IPS-18c (cell line): ENCODE measurements around the gene RPH3AL.
"Not testable (repeated sequence)": the region's sequence is repeated elsewhere in the genome, so short reads cannot be mapped to it uniquely, and the experiment has no call there.

ENCODE experiments used
- H3K4me3 ChIP-seq: 2 replicates; pipeline ENCODE4 v1.7.0; 2013; ENCODE audit warnings: low read depth, mild to moderate bottlenecking, low read length, moderate library complexity; ENCODE audit not compliant: insufficient read depth
- H3K9me3 ChIP-seq: one replicate; pipeline ENCODE4 v1.6.1; 2013; ENCODE audit warnings: mild to moderate bottlenecking, low read length, moderate library complexity; ENCODE audit not compliant: control insufficient read depth, insufficient read depth

Gene RPH3AL

GRCh38 chr17:250487-251300 is 101.9 kb downstream of the RPH3AL start:
- Histone ChIP-seq H3K9me3 (no peaks in the 10 kb centered on the region), H3K4me3 (no peak overlapping the region)

DNA sequence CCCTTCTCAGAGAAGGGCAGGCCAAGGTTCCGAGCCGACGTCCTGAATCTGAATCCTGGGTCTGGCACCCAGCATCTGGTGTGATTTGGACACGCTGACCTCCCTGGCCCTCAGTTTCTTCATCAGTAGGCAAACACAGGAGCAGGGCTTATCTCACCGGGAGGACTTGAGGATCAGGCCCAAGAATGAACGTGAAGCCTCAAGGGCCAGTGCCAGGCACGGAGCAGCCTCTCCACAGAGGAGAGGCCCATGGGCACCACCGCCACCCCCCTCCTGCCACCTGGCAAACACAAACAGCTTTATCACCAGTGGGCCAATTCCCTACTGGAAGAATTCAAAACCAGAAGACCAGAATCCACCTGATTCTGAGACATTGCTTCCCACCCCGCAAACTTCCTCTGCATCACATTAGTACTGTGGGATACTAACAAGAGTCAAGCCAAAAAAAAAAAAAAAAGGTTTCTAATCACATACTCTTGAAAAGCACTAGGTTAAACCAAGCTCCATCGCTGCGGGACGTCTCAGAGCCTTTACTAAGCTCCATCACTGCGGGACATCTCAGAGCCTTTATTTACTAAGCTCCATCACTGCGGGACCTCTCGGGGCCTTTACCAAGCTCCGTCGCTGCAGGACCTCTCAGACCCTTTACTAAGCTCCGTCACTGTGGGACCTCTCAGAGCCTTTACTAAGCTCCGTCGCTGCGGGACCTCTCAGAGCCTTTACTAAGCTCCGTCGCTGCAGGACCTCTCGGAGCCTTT is 103.2 kb downstream of the RPH3AL start:
- H3K9me3 ChIP-seq: no peaks in the 10 kb centered on the region
- no peak overlapping the region for H3K4me3 ChIP-seq

- H3K9me3 ChIP-seq: no peaks in the 10 kb centered on the region
These were observed 104.0 kb downstream of the RPH3AL start for GRCh38 chr17:248337-249235.

DNA sequence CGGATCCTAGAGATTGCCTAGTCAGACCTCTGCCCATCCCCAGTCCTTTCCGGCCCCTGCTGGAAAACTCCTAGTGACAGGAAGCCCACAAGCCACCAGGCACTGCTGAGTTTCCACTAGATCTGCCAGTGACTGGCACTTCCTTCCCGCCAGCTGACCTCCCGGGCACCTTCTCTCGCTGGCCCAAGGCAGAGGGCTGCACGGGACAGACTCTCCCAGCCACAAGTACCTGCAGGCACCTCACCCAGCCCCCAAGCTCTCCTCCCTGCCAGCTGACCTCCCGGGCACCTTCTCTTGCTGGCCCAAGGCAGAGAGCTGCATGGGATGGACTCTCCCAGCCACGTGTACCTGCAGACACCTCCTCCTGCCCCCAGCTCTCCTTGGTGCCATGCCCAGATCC is 104.8 kb downstream of the RPH3AL start:
- Histone ChIP-seq H3K4me3 (no peak overlapping the region), H3K9me3 (no peaks in the 10 kb centered on the region)

More at GRCh38 chr17:248337-249235, 104.0 kb downstream of the RPH3AL start:
- no peak overlapping the region for H3K4me3 ChIP-seq

DNA sequence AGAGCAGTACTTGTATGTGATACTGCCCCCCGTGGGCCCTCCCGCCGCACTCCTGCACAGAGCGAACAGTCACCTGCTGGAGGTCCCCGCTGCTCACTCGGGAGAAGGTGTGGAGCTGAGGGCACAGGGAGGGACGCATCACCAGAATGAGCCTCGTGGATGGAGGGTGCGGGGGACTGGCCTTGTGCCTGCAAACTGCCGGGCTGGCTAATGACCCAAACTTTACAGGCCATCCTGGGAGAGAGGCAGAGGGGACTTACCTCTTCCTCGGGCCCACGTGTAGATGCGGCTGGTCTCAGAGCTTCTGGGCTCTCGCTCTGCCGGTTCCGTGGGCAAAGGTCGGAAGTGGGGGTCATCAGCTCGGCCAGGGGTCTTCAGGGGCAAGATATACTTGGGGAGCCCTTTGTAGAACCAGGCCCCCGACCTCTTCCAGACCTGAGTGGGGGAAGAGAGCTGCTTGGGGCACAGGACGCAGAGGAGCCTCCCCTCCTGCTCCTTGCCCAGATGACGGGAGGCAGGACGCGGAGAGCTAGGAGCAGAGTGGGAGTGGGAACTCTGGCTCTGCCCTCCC is 105.7 kb downstream of the RPH3AL start:
- Histone ChIP-seq H3K9me3 (no peaks in the 10 kb centered on the region), H3K4me3 (no peak overlapping the region)

DNA sequence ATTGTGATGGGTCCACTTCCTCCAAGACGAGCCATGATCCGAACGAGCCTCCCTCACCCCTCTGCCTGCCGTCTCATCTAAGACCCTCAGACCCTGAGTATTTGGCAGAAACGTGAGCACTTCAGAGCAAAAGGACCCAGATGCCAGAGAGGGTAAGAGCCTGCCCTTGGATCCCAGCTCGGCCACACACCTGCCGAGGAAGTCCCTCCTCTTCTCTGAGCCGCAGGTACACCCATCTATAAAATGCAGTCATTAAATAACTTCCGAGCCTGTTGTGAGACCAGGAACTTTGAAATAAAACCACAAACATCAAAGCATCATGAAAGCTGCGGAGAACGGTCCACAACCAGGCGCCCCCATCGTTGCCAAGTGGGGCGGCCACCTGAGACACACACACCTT is 106.4 kb downstream of the RPH3AL start:
- H3K4me3 ChIP-seq: no peak overlapping the region
- H3K9me3 ChIP-seq: no peaks in the 10 kb centered on the region

DNA sequence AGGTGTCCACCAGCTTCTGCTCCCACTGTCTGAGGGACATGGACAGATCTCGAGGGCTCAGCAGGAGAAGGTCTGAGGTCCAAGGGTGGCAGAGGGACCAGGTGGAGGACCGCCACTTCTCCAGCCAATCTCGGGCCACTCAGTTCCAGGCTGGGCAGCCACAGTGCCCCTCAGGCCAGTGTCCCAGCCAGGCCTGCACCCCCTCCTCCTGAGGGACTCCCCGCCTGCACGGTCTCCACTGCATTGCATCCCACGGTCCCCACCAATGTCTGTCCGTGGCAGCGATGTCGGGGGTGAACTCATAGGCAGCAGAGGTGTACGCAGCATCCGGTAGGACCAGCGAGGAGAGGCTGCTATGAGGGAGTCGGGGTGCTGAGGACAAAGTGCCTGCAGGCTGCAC is 107.0 kb downstream of the RPH3AL start:
- Histone ChIP-seq H3K9me3 (no peaks in the 10 kb centered on the region), H3K4me3 (no peak overlapping the region)

GRCh38 chr17:245020-245419 is 107.6 kb downstream of the RPH3AL start:
- H3K4me3 ChIP-seq: no peak overlapping the region
- H3K9me3 ChIP-seq: no peaks in the 10 kb centered on the region

- H3K4me3 ChIP-seq, H3K9me3 ChIP-seq: not testable (repeated sequence)
These were observed 108.7 kb downstream of the RPH3AL start for GRCh38 chr17:243924-244323.

DNA sequence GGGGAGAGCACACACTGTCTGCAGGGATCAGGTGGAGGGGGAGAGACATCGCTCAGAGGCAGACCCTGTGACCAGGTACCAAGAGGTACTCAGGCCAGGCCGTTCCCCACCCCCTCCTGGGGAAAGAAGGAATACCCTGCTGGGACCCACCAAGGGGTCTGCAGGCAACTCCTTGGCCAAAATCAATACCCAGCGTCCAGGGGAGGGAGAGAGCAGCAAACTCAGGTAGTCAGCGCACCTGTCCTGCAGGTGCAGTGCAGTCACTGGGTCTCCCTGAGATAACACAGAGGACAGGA is 113.7 kb downstream of the RPH3AL start:
- no peak overlapping the region for H3K4me3 ChIP-seq
- H3K9me3 ChIP-seq: no peaks in the 10 kb centered on the region

GRCh38 chr17:238071-238963 is 114.3 kb downstream of the RPH3AL start:
- no peaks in the 10 kb centered on the region for H3K9me3 ChIP-seq
- no peak overlapping the region for H3K4me3 ChIP-seq

GRCh38 chr17:237406-237955 is 115.1 kb downstream of the RPH3AL start:
- peaks cover 3% of the 10 kb centered on the region for H3K9me3 ChIP-seq
- no peak overlapping the region for H3K4me3 ChIP-seq

DNA sequence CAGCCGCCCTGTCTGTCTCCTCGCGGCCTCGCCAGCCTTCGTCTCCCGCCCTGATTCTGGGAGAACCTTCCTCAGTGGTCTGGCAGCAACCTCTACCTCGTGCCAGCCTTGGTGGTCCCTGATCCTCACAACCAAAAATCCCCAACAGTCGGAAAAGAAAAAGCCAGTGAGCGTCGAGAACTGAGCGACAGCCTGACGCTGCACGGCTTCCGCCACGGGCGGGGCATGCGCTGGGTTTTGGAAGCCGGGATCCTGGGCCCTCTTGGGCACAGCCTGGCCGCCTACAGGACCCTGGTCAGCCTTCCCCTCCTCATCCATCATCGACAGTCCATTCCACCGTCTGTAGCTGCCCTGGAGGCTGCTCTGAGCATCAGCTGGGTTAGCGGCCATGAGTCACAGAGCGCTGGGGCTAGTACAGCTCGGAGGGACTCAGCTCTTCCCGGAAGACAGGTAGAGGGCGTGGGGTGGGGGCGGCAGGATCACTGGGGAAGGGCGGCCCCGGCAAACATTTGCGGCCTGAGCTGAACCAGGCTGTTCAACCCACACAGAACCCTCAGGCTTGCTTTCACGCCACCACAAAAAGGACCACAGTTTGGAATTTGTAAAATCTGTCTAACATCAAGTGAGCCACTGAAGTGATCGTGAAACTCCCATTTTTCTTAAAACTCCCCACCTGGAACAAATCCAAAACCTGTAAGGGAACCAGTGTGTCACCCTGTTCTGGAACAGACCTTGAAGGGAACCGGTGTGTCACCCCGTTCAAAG is 115.8 kb downstream of the RPH3AL start:
- Histone ChIP-seq H3K9me3 (peaks cover 3% of the 10 kb centered on the region), H3K4me3 (no peak overlapping the region; the same call in 1 of the 2 replicates)

DNA sequence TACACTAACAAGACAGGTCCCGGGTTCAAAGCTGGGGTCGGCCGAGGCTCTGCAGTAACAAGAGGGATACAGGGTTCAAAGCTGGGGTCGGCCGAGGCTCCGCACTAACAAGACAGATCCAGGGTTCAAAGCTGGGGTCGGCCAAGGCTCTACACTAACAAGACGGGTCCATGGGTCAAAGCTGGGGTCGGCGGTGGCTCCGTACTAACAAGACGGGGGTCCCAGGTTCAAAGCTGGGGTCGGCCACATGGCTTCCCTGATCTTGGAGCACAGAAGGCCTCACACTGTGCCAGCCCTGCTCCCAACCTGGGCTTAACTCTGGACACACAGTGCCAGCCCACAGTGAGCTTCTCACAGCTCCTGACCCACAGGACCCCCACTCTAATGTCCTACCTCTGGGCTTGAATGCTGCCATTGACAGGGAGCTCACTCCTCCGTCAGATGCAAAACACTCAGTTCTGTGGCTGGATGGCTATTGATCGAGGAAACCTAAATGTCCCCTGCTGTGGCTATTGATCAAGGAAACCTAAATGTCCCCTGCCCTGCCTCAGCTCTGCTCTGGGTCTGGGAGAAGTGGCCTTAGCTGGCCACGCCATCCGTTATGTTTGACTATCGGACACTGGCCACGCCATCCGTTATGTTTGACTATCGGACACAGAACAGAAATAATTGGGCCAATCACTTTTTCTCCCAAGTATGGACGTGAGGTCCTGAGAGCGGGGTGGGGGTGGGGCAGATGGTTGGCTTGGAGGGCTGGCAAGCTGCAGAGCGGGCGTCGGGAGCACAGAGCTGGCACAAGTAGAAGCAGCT is 116.6 kb downstream of the RPH3AL start:
- H3K9me3 ChIP-seq: peaks cover 3% of the 10 kb centered on the region
- no peak overlapping the region for H3K4me3 ChIP-seq
